HCT116 (cell line): ENCODE data around the gene NEK6. TPM values are rescaled to one million over a fixed set of nuclear protein-coding genes. Genes with fewer than 3 reads are reported as not detected.

Experiments used
- ATAC-seq: fragments of 200-7000 bp; cut with Tn5 transposase; 2 replicates; pipeline ENCODE4 v1.9.1; 2020; ENCODE audit warnings: mild to moderate bottlenecking, moderate library complexity
- BruUV-seq: library from RNA; stranded (reverse); fragments of 400-500 nt; replicated peaks from 2 replicates; lab custom pipeline; 2021; lab: Mats Ljungman, UMichigan
- CTCF ChIA-PET: fragments of 300-600 bp; sonication (Branson Sonifier 250); formaldehyde crosslinking; loops from one replicate; lab custom pipeline; 2021; ENCODE audit warnings: antibody characterized with exemption; lab: Charles Lee
- POLR2A ChIA-PET: fragments of 300-600, 350-600 bp; sonication (Branson Sonifier 250); formaldehyde crosslinking; loops from one replicate; lab custom pipeline; 2021; ENCODE audit warnings: antibody characterized with exemption; lab: Charles Lee
- RAD21 ChIA-PET, 2 experiments: fragments of 300-600 bp; sonication (Branson Sonifier 250); formaldehyde crosslinking; loops; one replicate each; lab custom pipeline; 2023; ENCODE audit warnings: low total read pairs in 2 of 2; ENCODE audit not compliant: uncharacterized antibody in 2 of 2, unreplicated experiment in 2 of 2, low non-redundant PET in 1 of 2; lab: Charles Lee
- DNase-seq: peaks from one replicate; pipeline ENCODE4 v3.0.0-alpha.2; 2010; ENCODE audit warnings: low read depth, low spot score
- H2AFZ ChIP-seq: fragments of 200-600 bp; shearing (Covaris generic), sonication (generic); 2 replicates; pipeline ENCODE4 v1.6.1; 2017; ENCODE audit warnings: low read depth, mixed run types, mixed read lengths, antibody characterized with exemption, low read length; ENCODE audit not compliant: poor library complexity, severe bottlenecking
- H3K27ac ChIP-seq: 2 replicates; pipeline ENCODE4 v1.5.1; 2012; ENCODE audit warnings: low read depth, low read length
- H3K27me3 ChIP-seq: fragments of 200-600 bp; sonication (generic); 2 replicates; pipeline ENCODE4 v1.6.1; 2016; ENCODE audit warnings: mixed run types, low read length, mixed read lengths; ENCODE audit not compliant: insufficient read depth
- H3K36me3 ChIP-seq, 2 experiments: fragments of 200-500 bp in 1 of 2; fragments of 200-600 bp in 1 of 2; sonication (Bioruptor generic) in 1 of 2; sonication (generic) in 1 of 2; 2 replicates each; pipeline versions ENCODE4 v1.5.1 to v1.6.1; 2014 to 2016; ENCODE audit warnings: low read length in 2 of 2, inconsistent platforms in 1 of 2, mixed read lengths in 1 of 2, mixed run types in 1 of 2; ENCODE audit not compliant: insufficient read depth in 2 of 2, control insufficient read depth in 1 of 2
- H3K4me1 ChIP-seq, 2 experiments: fragments of 200-600 bp in 1 of 2; sonication (generic) in 1 of 2; 2 replicates each; pipeline versions ENCODE4 v1.5.1 to v1.6.1; 2012 to 2017; ENCODE audit warnings: low read length in 2 of 2, inconsistent platforms in 1 of 2, mild to moderate bottlenecking in 1 of 2, mixed read lengths in 1 of 2, mixed run types in 1 of 2, moderate library complexity in 1 of 2; ENCODE audit not compliant: insufficient read depth in 2 of 2, control insufficient read depth in 1 of 2
- H3K4me2 ChIP-seq: fragments of 200-600 bp; sonication (generic); 2 replicates; pipeline ENCODE4 v1.6.1; 2017; ENCODE audit warnings: mixed run types, low read length, mixed read lengths
- H3K4me3 ChIP-seq, 2 experiments: fragments of 200-600 bp in 1 of 2; sonication (generic) in 1 of 2; replicated peaks in 1 of 2; 2 replicates each; pipeline ENCODE4 v1.5.1; 2011 to 2016; ENCODE audit warnings: low read length in 2 of 2, control low read depth in 1 of 2, low read depth in 1 of 2, mild to moderate bottlenecking in 1 of 2, mixed read lengths in 1 of 2, mixed run types in 1 of 2
- H3K79me2 ChIP-seq: fragments of 200-600 bp; sonication (generic); 2 replicates; pipeline ENCODE4 v1.6.1; 2017; ENCODE audit warnings: mild to moderate bottlenecking, mixed run types, low read length, moderate library complexity, mixed read lengths; ENCODE audit not compliant: insufficient read depth
- H3K9ac ChIP-seq: fragments of 200-600 bp; sonication (generic); 2 replicates; pipeline ENCODE4 v1.6.1; 2016; ENCODE audit warnings: low read length, mixed read lengths
- H3K9me2 ChIP-seq: fragments of 200-600 bp; sonication (generic), shearing (Covaris generic); 2 replicates; pipeline ENCODE4 v1.6.1; 2017; ENCODE audit warnings: mixed run types, mild to moderate bottlenecking, moderate library complexity; ENCODE audit not compliant: insufficient read depth
- H3K9me3 ChIP-seq, 2 experiments: fragments of 200-500 bp in 1 of 2; fragments of 200-600 bp in 1 of 2; sonication (Bioruptor generic) in 1 of 2; sonication (generic) in 1 of 2; 2 replicates each; pipeline ENCODE4 v1.6.1; 2014 to 2017; ENCODE audit warnings: low read length in 2 of 2, mixed read lengths in 2 of 2, inconsistent platforms in 1 of 2, low read depth in 1 of 2, mild to moderate bottlenecking in 1 of 2, mixed run types in 1 of 2, moderate library complexity in 1 of 2; ENCODE audit not compliant: control insufficient read depth in 1 of 2, insufficient read depth in 1 of 2
- H4K20me1 ChIP-seq: fragments of 200-600 bp; sonication (generic), shearing (Covaris generic); 2 replicates; pipeline ENCODE4 v1.6.1; 2017; ENCODE audit warnings: mixed run types, mild to moderate bottlenecking, moderate library complexity; ENCODE audit not compliant: insufficient read depth
- ATF3 ChIP-seq: IDR thresholded peaks from 2 replicates; pipeline ENCODE4 v1.6.1; 2012
- CTCF ChIP-seq, 3 experiments: fragments of 200-600 bp in 1 of 3; sonication (generic) in 1 of 3; IDR thresholded peaks in 2 of 3; conservative IDR thresholded peaks in 1 of 3; 2 replicates each; pipeline ENCODE4 v1.5.1; 2012 to 2017; ENCODE audit warnings: low read depth in 2 of 3, low read length in 2 of 3, antibody characterized with exemption in 1 of 3, borderline replicate concordance in 1 of 3, control low read depth in 1 of 3, mild to moderate bottlenecking in 1 of 3, mixed read lengths in 1 of 3, mixed run types in 1 of 3, moderate library complexity in 1 of 3; ENCODE audit not compliant: insufficient read depth in 1 of 3
- EGR1 ChIP-seq: IDR thresholded peaks from 2 replicates; pipeline ENCODE4 v1.6.1; 2012; ENCODE audit warnings: low read depth
- ELF1 ChIP-seq: IDR thresholded peaks from 2 replicates; pipeline ENCODE4 v1.6.1; 2012; ENCODE audit warnings: low read depth, borderline replicate concordance
- EZH2phosphoT487 ChIP-seq: fragments of 200-600 bp; IDR thresholded peaks from 2 replicates; pipeline ENCODE4 v1.6.1; 2018; ENCODE audit warnings: antibody characterized with exemption, borderline replicate concordance
- POLR2A ChIP-seq: IDR thresholded peaks from 2 replicates; pipeline ENCODE4 v1.7.0; 2011; ENCODE audit warnings: borderline replicate concordance; ENCODE audit not compliant: insufficient read depth, insufficient read length; ENCODE audit errors: extremely low read depth
- POLR2AphosphoS5 ChIP-seq: IDR thresholded peaks from 2 replicates; pipeline ENCODE4 v1.6.1; 2011; ENCODE audit warnings: mild to moderate bottlenecking, low read depth, low read length, moderate library complexity
- SIN3A ChIP-seq: IDR thresholded peaks from 2 replicates; pipeline ENCODE4 v1.6.1; 2012; ENCODE audit warnings: low read depth
- SP1 ChIP-seq: IDR thresholded peaks from 2 replicates; pipeline ENCODE4 v1.6.1; 2012; ENCODE audit warnings: low read depth
- SRF ChIP-seq: IDR thresholded peaks from 2 replicates; pipeline ENCODE4 v1.6.1; 2012; ENCODE audit warnings: low read depth
- TCF7L2 ChIP-seq: IDR thresholded peaks from 2 replicates; pipeline ENCODE4 v1.7.0; 2011; ENCODE audit warnings: borderline replicate concordance, inconsistent platforms; ENCODE audit not compliant: insufficient read depth, insufficient read length; ENCODE audit errors: extremely low read depth
- YY1 ChIP-seq: IDR thresholded peaks from 2 replicates; pipeline ENCODE4 v1.6.1; 2011; ENCODE audit warnings: low read length, low read depth, moderate library complexity, mild to moderate bottlenecking; ENCODE audit not compliant: insufficient replicate concordance; ENCODE audit errors: extremely low read depth
- ZBTB33 ChIP-seq: IDR thresholded peaks from 2 replicates; pipeline ENCODE4 v1.6.1; 2011; ENCODE audit warnings: mild to moderate bottlenecking, low read length, moderate library complexity; ENCODE audit not compliant: insufficient replicate concordance; ENCODE audit errors: extremely low read depth
- intact Hi-C: fragments of 100-400 bp; cut with micrococcal nuclease; formaldehyde crosslinking; loops from 2 replicates; pipeline ENCODE4 v1.10.0; 2022
- total RNA-seq: library from RNA; stranded (reverse); gene quantifications from one replicate; pipeline ENCODE4 v1.2.1, GENCODE V29; 2021; ENCODE audit not compliant: unreplicated experiment

The NEK6 gene
- total RNA-seq, 1 experiment from 2014 or later, result 40.8 TPM

GRCh38 chr9:124386201-124386600 is 128.5 kb downstream of the NEK6 start:
- ATAC-seq, result no peak
- POLR2A ChIA-PET, result no interaction called here

GRCh38 chr9:124388275-124389048 is 130.7 kb downstream of the NEK6 start:
- Histone ChIP-seq H2AFZ (no peak overlapping the region), H3K27ac (no peak overlapping the region), H3K79me2 (peaks cover 100% of the 10 kb centered on the region), H3K36me3 (peaks cover 3 to 15% of the 10 kb centered on the region in 2 experiments; a peak in 1 of 4 replicates), H4K20me1 (peaks cover 45% of the 10 kb centered on the region; the same call in 1 of the 2 replicates), H3K9ac (no peak overlapping the region), H3K4me3 (no peak overlapping the region), H3K9me2 (no peaks in the 10 kb centered on the region), H3K9me3 (no peaks in the 10 kb centered on the region), H3K4me1 (peaks cover 2 to 36% of the 10 kb centered on the region in 2 experiments; a peak in 2 of 4 replicates), H3K27me3 (no peaks in the 10 kb centered on the region), H3K4me2 (no peak overlapping the region)
- ATAC-seq (no peak), DNase-seq (no peak)
- CTCF ChIA-PET, result interaction anchor here (0.7 to 1.9 kb wide), 5 partner anchors 10 to 266 kb away, joined by 3 to 13 read pairs (median 3); no protein-coding TSS in a partner anchor
- intact Hi-C loops, result no loop called here
- RAD21 ChIA-PET, result no interaction called here
- POLR2A ChIA-PET, result no interaction called here
- no TSS peak for BruUV-seq
- TF ChIP-seq SRF, result no peak
- TF ChIP-seq TCF7L2, result no peak
- TF ChIP-seq POLR2AphosphoS5, result no peak
- TF ChIP-seq SIN3A, result no peak
- no peak for TF ChIP-seq ELF1
- no peak for TF ChIP-seq POLR2A
- no peak for TF ChIP-seq YY1
- TF ChIP-seq ZBTB33, result no peak
- TF ChIP-seq SP1, result no peak
- no peak for TF ChIP-seq CTCF (IDR thresholded peaks at IDR 0.05 in 2 of 3, conservative IDR thresholded peaks at IDR 0.05 in 1 of 3; ENCODE audit: borderline replicate concordance in 1 of 3, insufficient read depth in 1 of 3, low read depth in 2 of 3, low read length in 2 of 3)
- TF ChIP-seq ATF3, result no peak
- no peak for TF ChIP-seq EGR1
- no peak for TF ChIP-seq EZH2phosphoT487

More at GRCh38 chr9:124386201-124386600, 128.5 kb downstream of the NEK6 start:
- no TSS peak for BruUV-seq
- Histone ChIP-seq H2AFZ (no peak overlapping the region), H4K20me1 (peaks cover 24% of the 10 kb centered on the region; the same call in 1 of the 2 replicates), H3K36me3 (peaks cover 6 to 27% of the 10 kb centered on the region in 2 experiments; a peak in 1 of 4 replicates), H3K4me1 (peaks cover 2 to 14% of the 10 kb centered on the region in 2 experiments; a peak in 2 of 4 replicates), H3K4me3 (no peak overlapping the region), H3K27ac (no peak overlapping the region), H3K4me2 (no peak overlapping the region), H3K27me3 (no peaks in the 10 kb centered on the region), H3K9me3 (no peaks in the 10 kb centered on the region), H3K79me2 (peaks cover 96% of the 10 kb centered on the region), H3K9me2 (no peaks in the 10 kb centered on the region), H3K9ac (no peak overlapping the region)
- TF ChIP-seq YY1, result no peak
- intact Hi-C loops, result no loop called here
- CTCF ChIA-PET, result interaction anchor here (1.2 kb wide), 1 partner anchor 9 kb away, joined by 3 read pairs; no protein-coding TSS in a partner anchor
- RAD21 ChIA-PET, result no interaction called here
- no peak for DNase-seq
